GM23338 (cell line): ENCODE measurements around the gene NPHP3. TPM values are rescaled to one million over a fixed set of nuclear protein-coding genes. Genes with fewer than 3 reads are reported as not detected.
A peak's percentile ranks its signal among the peaks of the same experiment; 100 is the strongest.

Experiments
- ATAC-seq: fragments of 200-7000 bp; cut with Tn5 transposase; 3 replicates; pipeline ENCODE4 v1.9.1; 2020
- DNase-seq: peaks from one replicate; pipeline ENCODE4 v3.0.0-alpha.2; 2015; ENCODE audit warnings: low spot score
- H2AFZ ChIP-seq: fragments of 200-600 bp; sonication (generic); 2 replicates; pipeline ENCODE4 v1.8.0; 2016; ENCODE audit warnings: antibody characterized with exemption, mild to moderate bottlenecking, moderate library complexity
- H3F3A ChIP-seq: fragments of 200-600 bp; sonication (generic); replicated peaks from 2 replicates; pipeline ENCODE4 v1.8.0; 2017; ENCODE audit warnings: antibody characterized with exemption, mixed run types, low read depth
- H3K27ac ChIP-seq: fragments of 200-600 bp; sonication (generic); 2 replicates; pipeline ENCODE4 v1.6.1; 2016; ENCODE audit warnings: low read depth
- H3K27me3 ChIP-seq: fragments of 200-600 bp; sonication (generic); 2 replicates; pipeline ENCODE4 v1.8.0; 2016; ENCODE audit warnings: mild to moderate bottlenecking, mixed run types, moderate library complexity; ENCODE audit not compliant: insufficient read depth
- H3K36me3 ChIP-seq: fragments of 200-600 bp; sonication (generic); 2 replicates; pipeline ENCODE4 v1.8.0; 2016; ENCODE audit warnings: mild to moderate bottlenecking; ENCODE audit not compliant: insufficient read depth
- H3K4me1 ChIP-seq: fragments of 200-600 bp; sonication (generic); 2 replicates; pipeline ENCODE4 v1.8.0; 2016; ENCODE audit warnings: mild to moderate bottlenecking, moderate library complexity; ENCODE audit not compliant: insufficient read depth
- H3K4me2 ChIP-seq: fragments of 200-600 bp; sonication (generic); 2 replicates; pipeline ENCODE4 v1.7.1; 2017; ENCODE audit warnings: mixed run types
- H3K4me3 ChIP-seq: fragments of 200-600 bp; sonication (generic); 2 replicates; pipeline ENCODE4 v1.6.1; 2016; ENCODE audit warnings: mixed run types
- H3K79me2 ChIP-seq: fragments of 200-600 bp; sonication (generic); replicated peaks from 2 replicates; pipeline ENCODE4 v1.8.0; 2017; ENCODE audit warnings: mild to moderate bottlenecking; ENCODE audit not compliant: insufficient read depth
- H3K9me2 ChIP-seq: fragments of 200-600 bp; sonication (generic); 2 replicates; pipeline ENCODE4 v1.8.0; 2017; ENCODE audit not compliant: insufficient read depth
- H4K20me1 ChIP-seq: fragments of 200-600 bp; sonication (generic); replicated peaks from 2 replicates; pipeline ENCODE4 v1.8.0; 2017; ENCODE audit warnings: mild to moderate bottlenecking; ENCODE audit not compliant: insufficient read depth
- H3K27ac Mint-ChIP-seq: 2 replicates; pipeline ENCODE4 v1.8.0; 2020; ENCODE audit warnings: inconsistent platforms, mild to moderate bottlenecking, moderate library complexity, mixed read lengths
- H3K27me3 Mint-ChIP-seq: 3 replicates; pipeline ENCODE4 v1.8.0; 2022; ENCODE audit warnings: low read depth, mild to moderate bottlenecking, moderate library complexity, mixed read lengths, inconsistent platforms; ENCODE audit not compliant: insufficient read depth, poor library complexity
- H3K36me3 Mint-ChIP-seq: 3 replicates; pipeline ENCODE4 v1.8.0; 2021; ENCODE audit warnings: low read depth, mild to moderate bottlenecking, inconsistent platforms, moderate library complexity, mixed read lengths
- H3K4me1 Mint-ChIP-seq: 3 replicates; pipeline ENCODE4 v1.8.0; 2020; ENCODE audit warnings: mild to moderate bottlenecking, inconsistent platforms, mixed read lengths
- H3K4me3 Mint-ChIP-seq: 3 replicates; pipeline ENCODE4 v1.8.0; 2021; ENCODE audit warnings: moderate library complexity, mild to moderate bottlenecking, inconsistent platforms, mixed read lengths
- H3K9me3 Mint-ChIP-seq: 3 replicates; pipeline ENCODE4 v1.8.0; 2020; ENCODE audit warnings: moderate library complexity, mild to moderate bottlenecking, inconsistent platforms, mixed read lengths
- NANOG ChIP-seq: IDR thresholded peaks from 2 replicates; pipeline ENCODE4 v1.6.1; 2016; ENCODE audit warnings: antibody characterized with exemption, borderline replicate concordance
- ZNF114 ChIP-seq: fragments of 250-450 bp; sonication (Bioruptor Pico); IDR thresholded peaks from 2 replicates; pipeline ENCODE4 v1.5.0; 2020; ENCODE audit warnings: mild to moderate bottlenecking, moderate library complexity
- ZNF331 ChIP-seq: fragments of 250-450 bp; sonication (Bioruptor Pico); IDR thresholded peaks from 2 replicates; pipeline ENCODE4 v1.5.0; 2020; ENCODE audit warnings: low read depth, mild to moderate bottlenecking, moderate library complexity
- polyA plus RNA-seq: library from polyadenylated mRNA; unstranded; fragments of >200 nt; fragmentation: Nextera tagmentation; extraction: Ambion mirVana; gene quantifications from 2 replicates; pipeline ENCODE4 v1.2.1, GENCODE V29; 2016
- total RNA-seq: library from RNA; depleted of rRNA; stranded (reverse); fragments of >200 nt; shearing (Covaris generic); gene quantifications from 2 replicates; pipeline ENCODE4 v1.2.3, GENCODE V29; 2014
- TF ChIP-seq, protein P1 (sequence below), 2 experiments: fragments of 200-600 bp in 1 of 2; sonication (generic) in 1 of 2; conservative IDR thresholded peaks; 2 replicates each; pipeline versions ENCODE4 v1.5.1 to v1.6.1; 2016 to 2017; ENCODE audit warnings: antibody characterized with exemption in 2 of 2, low read depth in 2 of 2, mild to moderate bottlenecking in 2 of 2, moderate library complexity in 1 of 2

Gene NPHP3
- total and polyA plus RNA-seq, 2 experiments from 2014 or later: 8.4 to 12.0 TPM

DNA sequence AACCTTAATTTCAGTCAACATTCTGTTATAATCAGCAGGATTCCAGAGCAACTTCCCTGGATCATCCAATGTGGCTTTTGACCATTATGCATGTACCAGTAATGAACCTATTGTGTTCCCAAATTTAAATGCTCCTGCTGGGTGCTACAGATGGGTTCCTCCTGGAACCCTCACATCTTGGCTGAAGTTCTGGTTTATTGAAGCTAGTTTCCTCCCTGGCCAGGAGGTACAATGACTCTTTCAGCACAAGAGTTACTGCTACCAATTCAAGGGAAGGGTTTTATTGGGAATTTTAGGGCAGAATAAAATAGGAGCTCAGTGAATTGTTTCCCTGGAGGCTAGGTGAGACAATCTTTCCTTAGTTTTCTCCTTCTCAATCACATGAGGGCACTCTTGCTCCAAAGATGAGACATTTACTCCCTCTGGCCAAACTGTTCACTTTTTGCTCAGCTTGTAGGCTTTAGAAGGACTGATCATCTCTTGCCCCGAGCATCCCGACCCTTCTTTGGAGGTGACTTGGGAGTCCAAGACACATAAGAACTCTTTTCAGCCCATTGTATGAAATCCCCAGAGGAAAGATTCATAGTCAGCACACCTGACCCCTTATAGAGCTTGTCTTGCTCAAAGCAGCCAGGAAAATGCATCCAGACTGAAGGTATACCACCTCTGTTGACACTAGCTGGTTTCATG, 8.8 kb upstream of the NPHP3 start:
- H3K36me3 Mint-ChIP-seq: no peaks in the 10 kb centered on the region
- no peak overlapping the region; the same call in 1 of the 2 replicates for H3K27ac Mint-ChIP-seq
- H3K4me1 Mint-ChIP-seq: no peaks in the 10 kb centered on the region; the same call in 1 of the 3 replicates
- Histone ChIP-seq H3K4me2 (no peak overlapping the region), H3K9me2 (no peaks in the 10 kb centered on the region), H3K79me2 (no peaks in the 10 kb centered on the region), H2AFZ (no peak overlapping the region), H3F3A (no peaks in the 10 kb centered on the region), H3K4me1 (no peaks in the 10 kb centered on the region), H4K20me1 (no peaks in the 10 kb centered on the region), H3K4me3 (no peak overlapping the region), H3K27me3 (no peaks in the 10 kb centered on the region), H3K27ac (no peak overlapping the region), H3K36me3 (no peaks in the 10 kb centered on the region)
- no peak overlapping the region for H3K4me3 Mint-ChIP-seq
- TF ChIP-seq, protein P1, sequence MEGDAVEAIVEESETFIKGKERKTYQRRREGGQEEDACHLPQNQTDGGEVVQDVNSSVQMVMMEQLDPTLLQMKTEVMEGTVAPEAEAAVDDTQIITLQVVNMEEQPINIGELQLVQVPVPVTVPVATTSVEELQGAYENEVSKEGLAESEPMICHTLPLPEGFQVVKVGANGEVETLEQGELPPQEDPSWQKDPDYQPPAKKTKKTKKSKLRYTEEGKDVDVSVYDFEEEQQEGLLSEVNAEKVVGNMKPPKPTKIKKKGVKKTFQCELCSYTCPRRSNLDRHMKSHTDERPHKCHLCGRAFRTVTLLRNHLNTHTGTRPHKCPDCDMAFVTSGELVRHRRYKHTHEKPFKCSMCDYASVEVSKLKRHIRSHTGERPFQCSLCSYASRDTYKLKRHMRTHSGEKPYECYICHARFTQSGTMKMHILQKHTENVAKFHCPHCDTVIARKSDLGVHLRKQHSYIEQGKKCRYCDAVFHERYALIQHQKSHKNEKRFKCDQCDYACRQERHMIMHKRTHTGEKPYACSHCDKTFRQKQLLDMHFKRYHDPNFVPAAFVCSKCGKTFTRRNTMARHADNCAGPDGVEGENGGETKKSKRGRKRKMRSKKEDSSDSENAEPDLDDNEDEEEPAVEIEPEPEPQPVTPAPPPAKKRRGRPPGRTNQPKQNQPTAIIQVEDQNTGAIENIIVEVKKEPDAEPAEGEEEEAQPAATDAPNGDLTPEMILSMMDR (conservative IDR thresholded peaks at IDR 0.05; ENCODE audit: low read depth in 2 of 2): peak; percentile 69 to 84
- TF ChIP-seq ZNF114 (CRISPR knock-in tag): no peak
- ATAC-seq: peak; percentile 92
- H3K9me3 Mint-ChIP-seq: no peaks in the 10 kb centered on the region
- peak; percentile 80 for DNase-seq
- no peaks in the 10 kb centered on the region for H3K27me3 Mint-ChIP-seq

- Histone ChIP-seq H3K4me1 (peaks cover 7% of the 10 kb centered on the region), H3K27me3 (no peaks in the 10 kb centered on the region), H2AFZ (no peak overlapping the region; the same call in 1 of the 2 replicates), H3K36me3 (no peaks in the 10 kb centered on the region), H3K79me2 (peaks cover under 1% of the 10 kb centered on the region; the same call in 1 of the 2 replicates), H4K20me1 (no peaks in the 10 kb centered on the region), H3F3A (peaks cover 4% of the 10 kb centered on the region; the same call in 1 of the 2 replicates), H3K9me2 (no peaks in the 10 kb centered on the region), H3K27ac (no peak overlapping the region), H3K4me3 (no peak overlapping the region), H3K4me2 (no peak overlapping the region)
- Mint-ChIP-seq H3K36me3 (no peaks in the 10 kb centered on the region), H3K4me1 (peaks cover 8% of the 10 kb centered on the region; the same call in 2 of the 3 replicates), H3K4me3 (no peak overlapping the region), H3K9me3 (no peaks in the 10 kb centered on the region), H3K27ac (no peak overlapping the region), H3K27me3 (peaks cover 7% of the 10 kb centered on the region)
- DNase-seq: peak; percentile 59
- no peak for TF ChIP-seq ZNF331 (CRISPR knock-in tag)
- TF ChIP-seq, protein P1 (conservative IDR thresholded peaks at IDR 0.05; ENCODE audit: low read depth in 2 of 2): peak; percentile 65 to 86
- no peak for TF ChIP-seq NANOG
- no peak for ATAC-seq
Measured at GRCh38 chr3:132726341-132726823, 4.2 kb upstream of the NPHP3 start.
